Measurements from ENCODE around the gene PARD3. TPM values are rescaled to one million over a fixed set of nuclear protein-coding genes. Genes with fewer than 3 reads are reported as not detected.

The PARD3 gene
- total RNA-seq, 1 experiment from 2014 or later: 44.2 TPM

- DNase-seq (ENCODE audit: low read depth, low spot score): no peak
Observed at GRCh38 chr10:34506786-34507185, 308.3 kb downstream of the PARD3 start.

DNA sequence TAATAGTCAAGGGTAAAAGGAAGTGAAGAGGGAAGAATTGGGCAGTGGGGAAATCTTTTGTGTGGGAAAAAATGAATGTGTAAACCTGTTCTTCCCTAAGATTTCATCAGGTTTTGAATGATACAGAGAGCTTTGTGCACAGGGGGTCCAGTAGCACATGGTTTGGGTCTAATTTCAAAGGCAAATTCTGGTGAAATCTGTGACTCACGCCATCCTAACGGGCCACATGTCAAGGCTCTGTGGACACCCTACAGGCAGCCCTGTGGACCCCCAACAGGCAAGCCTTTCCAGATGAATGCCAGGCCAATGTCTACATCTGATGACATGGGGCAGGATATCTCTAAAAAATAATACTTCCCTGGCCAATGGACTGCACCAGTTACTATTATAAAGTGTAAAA, 309.8 kb downstream of the PARD3 start:
- in situ Hi-C loops (cut with HindIII; ENCODE audit: low pct_unique_long_range_greater_than_20kb, low sequenced_read_pairs): no loop called here
- peak; percentile 18 for DNase-seq (ENCODE audit: low read depth, low spot score)

More at GRCh38 chr10:34506786-34507185, 308.3 kb downstream of the PARD3 start:
- in situ Hi-C loops (cut with HindIII; ENCODE audit: low pct_unique_long_range_greater_than_20kb, low sequenced_read_pairs): no loop called here

DNA sequence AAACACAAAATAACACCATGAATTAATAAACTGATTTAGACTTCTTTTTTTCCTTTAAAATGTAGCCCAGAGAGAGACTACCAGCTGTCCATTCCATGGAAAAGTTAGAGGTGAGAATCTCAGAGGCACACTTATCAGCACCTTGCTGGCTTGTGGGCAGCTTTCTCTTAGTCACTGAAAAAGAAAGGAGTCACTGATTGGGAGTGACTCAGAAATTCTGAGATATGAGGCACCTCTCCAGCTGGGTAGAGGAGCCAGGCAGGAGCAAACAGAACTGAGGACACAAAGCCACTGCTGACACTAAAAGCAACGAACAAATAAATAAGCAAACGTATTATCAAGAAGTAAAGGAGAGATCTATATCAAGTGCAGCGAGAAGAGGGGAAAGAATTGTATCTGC, 310.6 kb downstream of the PARD3 start:
- no peak for DNase-seq (ENCODE audit: low read depth, low spot score)
- in situ Hi-C loops (cut with HindIII; ENCODE audit: low pct_unique_long_range_greater_than_20kb, low sequenced_read_pairs): no loop called here

DNA sequence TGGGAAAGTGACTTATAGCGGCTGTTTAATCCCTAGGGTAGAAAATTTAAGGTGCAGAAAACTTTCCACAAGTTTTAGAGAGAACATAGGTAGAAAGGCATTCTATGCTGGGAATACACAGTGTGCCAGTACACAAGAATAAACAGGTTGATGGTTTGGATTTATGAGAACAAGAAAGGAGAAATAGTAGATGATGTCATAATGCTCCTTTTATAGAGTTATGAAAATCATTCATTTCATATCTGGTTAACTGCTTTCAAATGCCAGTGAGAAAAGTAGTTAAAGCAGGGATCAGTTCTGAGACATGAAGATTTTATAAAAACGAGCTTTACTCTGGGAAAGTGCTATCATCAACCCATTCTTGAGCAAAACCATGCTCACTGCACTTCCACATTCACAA, 311.4 kb downstream of the PARD3 start:
- no peak for DNase-seq (ENCODE audit: low read depth, low spot score)
- in situ Hi-C loops (cut with HindIII; ENCODE audit: low pct_unique_long_range_greater_than_20kb, low sequenced_read_pairs): no loop called here

- DNase-seq (ENCODE audit: low read depth, low spot score): no peak
- in situ Hi-C loops (cut with HindIII; ENCODE audit: low pct_unique_long_range_greater_than_20kb, low sequenced_read_pairs): no loop called here
Observed at GRCh38 chr10:34499612-34500279, 315.4 kb downstream of the PARD3 start.

DNA sequence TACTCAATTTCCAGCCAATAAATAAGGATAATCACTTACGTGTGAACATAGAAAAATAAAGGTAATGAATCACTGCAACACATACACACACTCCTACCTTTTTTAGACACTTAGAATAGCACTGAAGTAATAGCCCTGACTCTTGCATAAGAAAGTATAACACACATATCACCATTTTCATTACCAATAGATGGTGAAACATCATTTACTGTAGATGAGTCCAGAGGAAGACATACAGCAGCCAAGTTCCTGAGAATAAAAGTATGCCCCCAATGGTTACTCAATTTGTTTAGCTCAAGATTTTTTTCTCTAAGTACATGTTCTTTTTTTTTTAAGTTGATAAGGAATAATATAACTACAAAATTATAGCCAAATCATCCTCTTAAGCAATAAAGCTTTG, 316.3 kb downstream of the PARD3 start:
- in situ Hi-C loops (cut with HindIII; ENCODE audit: low pct_unique_long_range_greater_than_20kb, low sequenced_read_pairs): no loop called here
- DNase-seq (ENCODE audit: low read depth, low spot score): no peak

DNA sequence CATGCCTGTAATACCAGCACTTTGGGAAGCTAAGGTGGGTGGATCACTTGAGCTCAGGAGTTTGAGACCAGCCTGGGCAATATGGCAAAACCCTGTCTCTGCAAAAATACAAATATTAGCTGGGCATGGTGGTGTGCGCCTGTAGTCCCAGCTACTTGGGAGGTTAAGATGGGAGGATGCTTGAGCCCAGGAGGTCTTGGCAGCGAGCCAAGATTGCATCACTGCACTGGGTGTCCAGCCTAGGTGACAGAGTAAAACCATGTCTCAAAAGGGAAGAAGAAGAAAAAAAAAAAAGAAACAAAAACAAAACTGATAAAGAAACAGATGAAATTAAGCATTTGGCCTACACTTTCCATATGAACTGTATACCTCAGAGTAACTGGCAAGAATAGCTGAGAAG, 319.2 kb downstream of the PARD3 start:
- no peak for DNase-seq (ENCODE audit: low read depth, low spot score)
- in situ Hi-C loops (cut with HindIII; ENCODE audit: low pct_unique_long_range_greater_than_20kb, low sequenced_read_pairs): no loop called here

DNA sequence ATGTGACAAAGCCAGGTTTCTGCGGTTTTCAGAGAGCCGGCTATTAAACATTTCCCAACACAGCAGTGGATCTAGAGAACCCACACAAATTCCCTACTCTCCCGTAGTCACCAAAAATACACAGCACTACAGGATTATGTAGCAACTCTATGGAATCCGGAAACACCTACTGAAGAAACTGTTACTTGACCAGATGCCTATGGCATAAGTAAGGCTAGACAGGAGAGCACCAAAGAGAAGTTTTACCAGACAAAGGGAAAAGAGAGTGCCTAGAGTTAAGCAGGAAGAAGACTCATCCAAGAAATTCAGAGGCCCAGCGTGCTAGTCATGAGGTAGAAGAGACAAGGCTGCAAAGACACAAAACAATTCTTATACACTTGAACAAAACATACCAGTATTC, 321.1 kb downstream of the PARD3 start:
- in situ Hi-C loops (cut with HindIII; ENCODE audit: low pct_unique_long_range_greater_than_20kb, low sequenced_read_pairs): no loop called here
- DNase-seq (ENCODE audit: low read depth, low spot score): peak; percentile 87

DNA sequence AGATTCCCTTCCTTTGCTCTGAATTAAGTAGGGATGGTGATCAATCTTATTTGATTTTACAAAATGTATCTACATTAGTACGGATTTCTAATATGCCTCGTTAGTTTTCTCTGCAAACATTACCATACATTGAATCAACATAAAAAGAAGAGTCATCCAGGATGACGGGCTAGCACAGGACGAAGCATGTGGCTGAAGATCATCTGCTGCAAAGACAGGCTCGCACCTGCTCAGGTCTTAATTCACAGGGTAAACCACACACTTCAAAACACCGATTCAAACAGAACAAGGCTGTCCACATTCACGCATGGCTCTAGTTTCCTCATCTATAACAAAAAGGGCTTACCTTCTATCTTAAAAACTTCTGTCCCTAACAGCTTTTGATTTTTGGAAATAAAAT, 323.0 kb downstream of the PARD3 start:
- no peak for DNase-seq (ENCODE audit: low read depth, low spot score)
- in situ Hi-C loops (cut with HindIII; ENCODE audit: low pct_unique_long_range_greater_than_20kb, low sequenced_read_pairs): no loop called here

DNA sequence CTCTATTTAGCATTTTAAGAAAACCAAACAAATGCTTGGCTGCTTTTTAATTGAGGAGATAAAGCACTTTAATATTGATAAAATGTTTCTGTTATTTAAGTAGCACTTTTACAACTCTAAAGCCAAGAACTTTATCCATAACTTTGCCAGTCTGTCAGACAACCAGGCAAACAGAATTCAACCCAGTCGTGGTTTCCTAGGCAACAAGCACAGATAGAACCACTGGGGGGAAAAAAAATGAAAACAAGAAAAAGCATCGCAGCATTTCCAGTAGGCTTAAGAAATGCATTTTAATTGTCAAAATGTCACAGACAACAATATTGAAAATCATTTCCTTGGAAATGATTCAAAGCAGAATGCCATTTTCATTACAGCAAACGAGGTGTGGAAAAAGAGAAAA, 323.4 kb downstream of the PARD3 start:
- in situ Hi-C loops (cut with HindIII; ENCODE audit: low pct_unique_long_range_greater_than_20kb, low sequenced_read_pairs): no loop called here
- DNase-seq (ENCODE audit: low read depth, low spot score): no peak

DNA sequence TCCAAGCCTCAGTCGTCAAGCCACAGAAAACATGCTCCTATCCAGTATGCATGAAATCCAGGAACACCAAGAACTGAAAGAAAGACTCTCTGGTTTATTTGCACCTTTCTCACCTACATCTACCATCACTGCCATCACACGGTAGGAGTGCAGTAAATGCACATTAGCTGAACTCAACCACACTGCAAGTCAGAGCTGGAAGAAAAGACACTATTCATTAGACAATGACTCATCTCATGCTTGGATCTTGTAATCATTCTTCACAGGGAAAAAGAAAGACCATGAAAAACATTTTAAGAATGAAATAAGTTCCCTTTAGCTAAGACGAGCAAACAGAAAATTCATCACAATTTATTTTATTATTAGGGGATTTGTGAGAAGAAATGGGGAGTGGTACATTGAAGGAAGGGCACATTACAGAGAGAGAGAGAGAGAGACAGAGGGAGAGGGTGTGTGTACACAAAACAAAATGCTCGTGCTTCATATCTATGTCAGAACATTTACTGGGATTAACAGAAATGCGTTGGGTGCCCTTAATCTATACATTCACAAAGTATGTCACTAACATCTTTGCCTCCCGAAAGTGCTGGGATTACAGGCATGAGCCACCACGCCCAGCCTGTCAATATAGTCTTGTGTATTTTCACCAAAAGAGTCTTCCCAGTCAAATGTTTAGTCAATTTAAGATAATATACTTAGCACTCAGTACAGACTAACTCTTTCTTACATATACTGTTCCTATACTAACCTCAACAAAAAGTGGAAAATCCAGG, 324.9 kb downstream of the PARD3 start:
- in situ Hi-C loops (cut with HindIII; ENCODE audit: low pct_unique_long_range_greater_than_20kb, low sequenced_read_pairs): no loop called here
- peak; percentile 78 for DNase-seq (ENCODE audit: low read depth, low spot score)

- in situ Hi-C loops (cut with HindIII; ENCODE audit: low pct_unique_long_range_greater_than_20kb, low sequenced_read_pairs): no loop called here
- DNase-seq (ENCODE audit: low read depth, low spot score): no peak
Observed at GRCh38 chr10:34489411-34489810, 325.7 kb downstream of the PARD3 start.

DNA sequence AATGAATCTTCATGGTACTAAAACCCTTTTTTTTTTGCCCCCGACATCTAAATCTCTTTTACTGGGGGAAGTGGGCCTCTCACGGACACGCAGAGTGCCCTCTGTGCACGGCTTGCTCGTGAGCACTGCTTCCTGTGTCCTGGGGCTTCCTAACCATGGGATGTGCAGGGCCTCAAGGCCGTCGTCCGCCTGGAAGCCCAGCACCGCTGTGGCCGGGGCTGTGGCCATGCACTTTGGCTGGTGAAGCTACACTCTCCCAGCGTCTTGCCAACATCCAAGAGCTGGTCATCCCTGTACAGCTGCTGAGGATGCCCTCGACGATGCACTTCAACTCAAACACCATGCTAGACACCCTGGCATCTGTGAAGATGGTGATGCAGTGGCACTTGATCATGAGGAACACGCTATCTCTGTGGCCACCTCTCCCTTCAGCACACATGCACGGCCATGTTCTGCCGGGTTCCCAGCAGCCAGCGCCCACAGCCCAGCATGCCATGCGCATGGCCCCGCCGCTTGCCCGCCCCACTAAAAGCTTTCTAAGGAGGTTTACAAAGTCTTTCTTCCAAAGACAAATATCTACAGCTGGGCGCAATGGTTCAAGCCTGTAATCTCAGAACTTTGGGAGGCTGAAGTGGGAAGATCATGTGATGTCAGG, 326.5 kb downstream of the PARD3 start:
- in situ Hi-C loops (cut with HindIII; ENCODE audit: low pct_unique_long_range_greater_than_20kb, low sequenced_read_pairs): no loop called here
- no peak for DNase-seq (ENCODE audit: low read depth, low spot score)

DNA sequence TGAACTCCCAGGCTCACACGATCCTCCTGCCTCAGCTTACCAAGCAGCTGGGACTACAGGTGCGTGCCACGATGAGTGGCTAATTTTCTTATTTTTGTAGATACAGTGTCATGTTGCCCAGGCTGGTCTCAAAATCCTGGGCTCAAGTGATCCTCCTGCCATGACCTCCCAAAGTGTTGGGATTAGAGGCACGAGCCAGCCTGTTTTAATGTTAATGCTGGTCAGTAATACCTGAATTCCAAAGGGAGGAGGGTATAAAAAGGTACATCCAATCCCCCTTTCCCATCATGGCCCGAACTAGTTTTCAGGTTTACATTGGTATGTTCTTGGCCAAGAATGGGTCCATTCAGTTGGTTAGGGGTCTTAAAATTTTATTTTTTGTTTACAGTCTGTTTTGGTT, 329.1 kb downstream of the PARD3 start:
- DNase-seq (ENCODE audit: low read depth, low spot score): no peak
- in situ Hi-C loops (cut with HindIII; ENCODE audit: low pct_unique_long_range_greater_than_20kb, low sequenced_read_pairs): no loop called here

- in situ Hi-C loops (cut with HindIII; ENCODE audit: low pct_unique_long_range_greater_than_20kb, low sequenced_read_pairs): no loop called here
- no peak for DNase-seq (ENCODE audit: low read depth, low spot score)
Observed at GRCh38 chr10:34484164-34484563, 330.9 kb downstream of the PARD3 start.

DNA sequence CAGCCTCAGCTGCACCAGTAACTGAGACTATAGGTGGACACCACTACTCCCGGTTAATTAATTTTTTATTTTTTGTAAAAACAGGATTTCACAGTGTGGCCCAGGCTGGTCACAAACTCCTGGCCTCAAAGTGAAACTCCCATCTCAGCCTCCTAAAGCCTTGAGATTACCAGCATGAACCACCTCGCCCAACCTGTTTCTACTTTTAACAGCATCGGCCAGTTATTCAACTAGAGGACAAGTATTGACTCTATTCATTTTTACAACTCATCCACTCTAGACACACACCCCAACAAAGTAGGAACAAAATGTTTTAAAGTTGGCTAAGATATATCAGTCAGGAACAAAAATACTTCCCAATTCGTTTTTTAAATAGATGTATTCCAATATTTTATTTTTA, 334.8 kb downstream of the PARD3 start:
- no peak for DNase-seq (ENCODE audit: low read depth, low spot score)
- in situ Hi-C loops (cut with HindIII; ENCODE audit: low pct_unique_long_range_greater_than_20kb, low sequenced_read_pairs): no loop called here

DNA sequence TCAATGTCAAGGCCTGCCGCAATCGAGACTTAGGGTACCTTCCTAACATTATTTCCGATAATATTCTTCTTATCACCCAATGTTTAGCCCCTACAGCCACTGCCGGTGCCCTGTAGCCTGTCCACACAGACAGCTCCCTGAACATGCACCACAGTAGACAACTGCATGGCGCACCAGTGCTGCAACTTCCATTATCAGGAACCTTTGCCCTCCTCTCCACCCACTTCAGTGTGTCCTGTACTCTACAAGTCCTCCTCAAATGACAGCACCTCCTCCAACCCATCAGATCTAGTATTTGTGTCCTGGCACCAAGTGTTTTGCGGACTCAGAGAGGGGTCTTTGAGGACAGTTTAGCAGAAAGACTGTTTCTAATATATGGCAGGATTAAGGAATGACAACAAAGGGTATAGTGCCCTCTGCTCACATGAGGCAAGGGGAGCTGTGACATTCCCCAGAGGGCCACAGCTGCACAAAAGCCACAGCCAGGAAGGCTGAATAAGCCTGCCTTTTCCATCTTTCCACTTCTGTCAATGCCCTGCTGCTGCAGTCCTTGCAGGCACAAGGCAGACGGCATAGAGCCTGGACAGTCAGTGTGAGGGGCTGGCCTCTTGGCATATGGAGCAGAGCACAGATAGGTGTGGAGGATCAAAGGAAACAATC, 335.4 kb downstream of the PARD3 start:
- in situ Hi-C loops (cut with HindIII; ENCODE audit: low pct_unique_long_range_greater_than_20kb, low sequenced_read_pairs): no loop called here

DNA sequence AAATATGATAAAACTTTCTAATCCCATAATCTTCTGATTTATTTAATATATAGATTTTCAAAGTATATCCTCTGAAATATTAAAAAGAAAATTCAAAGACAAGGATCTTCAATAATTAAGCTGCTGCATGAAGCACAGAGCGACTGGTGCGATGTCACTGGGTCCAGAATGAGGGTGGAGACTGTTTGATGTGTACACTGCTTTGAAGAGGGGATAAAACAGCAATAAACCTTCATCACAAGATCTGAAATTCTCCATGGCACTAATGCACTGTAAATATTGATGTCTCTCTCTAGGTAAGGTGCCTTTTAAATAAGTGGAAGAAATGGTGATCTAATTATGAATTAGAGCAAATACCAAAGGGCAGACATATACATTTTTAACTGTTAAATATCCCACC, 337.8 kb downstream of the PARD3 start:
- in situ Hi-C loops (cut with HindIII; ENCODE audit: low pct_unique_long_range_greater_than_20kb, low sequenced_read_pairs): no loop called here
- DNase-seq (ENCODE audit: low read depth, low spot score): no peak

More for the DNA sequence above, 335.4 kb downstream of the PARD3 start:
- DNase-seq (ENCODE audit: low read depth, low spot score): no peak
